HFFc6 (cell line): Measurements from ENCODE around the gene OR1F1. TPM values are rescaled to one million over a fixed set of nuclear protein-coding genes. Genes with fewer than 3 reads are reported as not detected.
"Not testable (repeated sequence)": the region's sequence is repeated elsewhere in the genome, so short reads cannot be mapped to it uniquely, and the experiment has no call there.

Experiments
- DNase-seq: peaks from one replicate; pipeline ENCODE4 v3.0.0-alpha.2; 2018
- H3K27ac Mint-ChIP-seq: 2 replicates; pipeline ENCODE4 v1.8.0; 2020; ENCODE audit warnings: mild to moderate bottlenecking, mixed read lengths
- H3K27me3 Mint-ChIP-seq: 2 replicates; pipeline ENCODE4 v1.8.0; 2021; ENCODE audit warnings: mild to moderate bottlenecking, moderate library complexity, mixed read lengths; ENCODE audit not compliant: insufficient read depth
- H3K36me3 Mint-ChIP-seq: 2 replicates; pipeline ENCODE4 v1.8.0; 2021; ENCODE audit warnings: low read depth, mixed read lengths
- H3K4me1 Mint-ChIP-seq: 2 replicates; pipeline ENCODE4 v1.8.0; 2020; ENCODE audit warnings: low read depth, mixed read lengths
- H3K4me3 Mint-ChIP-seq: 2 replicates; pipeline ENCODE4 v1.8.0; 2020; ENCODE audit warnings: mild to moderate bottlenecking, moderate library complexity, mixed read lengths
- H3K9me3 Mint-ChIP-seq: 2 replicates; pipeline ENCODE4 v1.8.0; 2020; ENCODE audit warnings: mild to moderate bottlenecking, mixed read lengths
- CTCF ChIP-seq: fragments of 200-600 bp; sonication (generic); IDR thresholded peaks from 2 replicates; pipeline ENCODE4 v1.5.0; 2021; ENCODE audit warnings: antibody characterized with exemption, mild to moderate bottlenecking
- long read RNA-seq: library from polyadenylated mRNA; unstranded; transcript quantifications from one replicate; pipeline ENCODE4 v2.0.0, GENCODE V29; 2019
- total RNA-seq, 6 experiments: library from RNA; stranded (reverse); fragmentation: NEBNext Ultra II Directional; extraction: Animal tissue kit (Norgen Biotek cat#: 25700); gene quantifications; 2 replicates in 1 of 6; 3 replicates in 5 of 6; pipeline ENCODE4 v1.2.3, GENCODE V29; 2021

Gene OR1F1
- total RNA-seq, result not detected
- long read RNA-seq, result 0 reads

- Mint-ChIP-seq H3K27me3 (peaks cover 21% of the 10 kb centered on the region), H3K9me3 (no peaks in the 10 kb centered on the region; the same call in 1 of the 2 replicates), H3K36me3 (no peaks in the 10 kb centered on the region), H3K4me1 (peaks cover 46% of the 10 kb centered on the region), H3K27ac (peak within 1 kb of the TSS; percentile 81), H3K4me3 (peak within 1 kb of the TSS; percentile 94)
- TF ChIP-seq CTCF, result no peak
- DNase-seq, result peak; percentile 92
These were observed at the start of gene OR1F1 for GRCh38 chr16:3187798-3188674. Gene OR1F1 (plus strand): TSS chr16:3188204.

GRCh38 chr16:3138342-3138741 lies 49.7 kb upstream of the OR1F1 start:
- no peak for TF ChIP-seq CTCF
- peaks cover 13% of the 10 kb centered on the region for H3K36me3 Mint-ChIP-seq
- H3K9me3 Mint-ChIP-seq, result no peaks in the 10 kb centered on the region
- H3K27me3 Mint-ChIP-seq, result peaks cover 2% of the 10 kb centered on the region
- H3K27ac Mint-ChIP-seq, result no peak overlapping the region
- peaks cover 19% of the 10 kb centered on the region for H3K4me1 Mint-ChIP-seq
- no peak overlapping the region for H3K4me3 Mint-ChIP-seq
- no peak for DNase-seq

- Mint-ChIP-seq H3K36me3 (peaks cover 10% of the 10 kb centered on the region), H3K27ac (peak overlapping the region; percentile 82), H3K4me3 (no peak overlapping the region), H3K9me3 (no peaks in the 10 kb centered on the region), H3K27me3 (peaks cover 2% of the 10 kb centered on the region), H3K4me1 (peaks cover 19% of the 10 kb centered on the region)
- DNase-seq, result no peak
- no peak for TF ChIP-seq CTCF
These were observed 49.1 kb upstream of the OR1F1 start for GRCh38 chr16:3138823-3139426.

- not testable (repeated sequence) for H3K4me3 Mint-ChIP-seq, H3K36me3 Mint-ChIP-seq, H3K27me3 Mint-ChIP-seq, H3K9me3 Mint-ChIP-seq
- peaks cover 19% of the 10 kb centered on the region for H3K4me1 Mint-ChIP-seq
- peak; percentile 31 for DNase-seq
- peak overlapping the region; percentile 82 for H3K27ac Mint-ChIP-seq
These were observed 48.4 kb upstream of the OR1F1 start for GRCh38 chr16:3139561-3139960.

DNA sequence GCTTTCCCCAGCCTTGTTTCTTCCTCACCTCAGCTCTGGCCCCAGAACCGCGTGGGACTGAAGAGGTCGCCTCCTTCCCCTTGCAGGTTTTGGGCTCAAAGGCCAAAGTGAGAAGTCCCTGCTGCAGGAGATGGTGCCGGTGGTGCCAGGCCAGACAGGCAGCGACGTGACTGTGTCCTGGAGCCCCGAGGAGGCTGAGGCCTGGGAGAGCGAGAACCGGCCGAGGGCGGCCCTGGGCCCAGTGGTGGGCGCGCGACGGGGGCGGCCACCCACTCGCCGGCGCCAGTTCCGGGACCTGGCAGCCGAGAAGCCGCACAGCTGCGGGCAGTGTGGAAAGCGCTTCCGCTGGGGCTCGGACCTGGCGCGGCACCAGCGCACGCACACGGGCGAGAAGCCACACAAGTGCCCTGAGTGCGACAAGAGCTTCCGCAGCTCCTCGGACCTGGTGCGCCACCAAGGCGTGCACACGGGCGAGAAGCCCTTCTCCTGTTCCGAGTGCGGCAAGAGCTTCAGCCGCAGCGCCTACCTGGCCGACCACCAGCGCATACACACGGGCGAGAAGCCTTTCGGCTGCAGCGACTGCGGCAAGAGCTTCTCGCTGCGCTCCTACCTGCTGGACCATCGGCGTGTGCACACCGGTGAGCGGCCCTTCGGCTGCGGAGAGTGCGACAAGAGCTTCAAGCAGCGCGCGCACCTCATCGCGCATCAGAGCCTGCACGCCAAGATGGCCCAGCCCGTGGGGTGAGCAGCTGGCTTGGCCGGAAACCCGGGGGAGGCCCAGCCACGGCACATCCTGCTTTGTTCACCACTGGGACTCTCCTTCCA lies 47.2 kb upstream of the OR1F1 start:
- DNase-seq, result no peak
- Mint-ChIP-seq H3K9me3 (no peaks in the 10 kb centered on the region), H3K27ac (no peak overlapping the region), H3K27me3 (no peaks in the 10 kb centered on the region; the same call in 1 of the 2 replicates), H3K36me3 (peaks cover 7% of the 10 kb centered on the region), H3K4me1 (peaks cover 15% of the 10 kb centered on the region), H3K4me3 (no peak overlapping the region)
- TF ChIP-seq CTCF, result no peak
